Measurements from ENCODE around the gene TMEM109.

- TF ChIP-seq POLR2A (IDR thresholded peaks at IDR 0.05) (no peak), CTCF (IDR thresholded peaks at IDR 0.05) (no peak)
These were observed 39.3 kb upstream of the TMEM109 start for GRCh38 chr11:60874421-60875365.

Measured in thyroid gland (tissue), 4 donors.